Motor neuron (in vitro differentiated cells): ENCODE data around the gene POU2AF2. TPM values are rescaled to one million over a fixed set of nuclear protein-coding genes. Genes with fewer than 3 reads are reported as not detected.

Source experiments
- ATAC-seq, 8 experiments: fragments of 200-7000 bp; cut with Tn5 transposase; replicated peaks in 6 of 8; 2 replicates each; pipeline ENCODE4 v1.8.0; 2021; ENCODE audit warnings: mild to moderate bottlenecking in 8 of 8, moderate library complexity in 8 of 8
- H3K27ac ChIP-seq, 2 donors: fragments of 250-450 bp; sonication (Bioruptor Pico); 2 replicates each; pipeline ENCODE4 v1.9.0; 2021; ENCODE audit warnings: antibody characterized with exemption in 2 of 2, mild to moderate bottlenecking in 2 of 2, moderate library complexity in 1 of 2
- H3K4me1 ChIP-seq, 2 donors: fragments of 250-450 bp; sonication (Bioruptor Pico); replicated peaks in 1 of 2; 2 replicates each; pipeline ENCODE4 v1.6.1; 2021; ENCODE audit warnings: antibody characterized with exemption in 2 of 2, mild to moderate bottlenecking in 2 of 2, moderate library complexity in 1 of 2
- H3K4me3 ChIP-seq, 5 donors: fragments of 250-450 bp; sonication (Bioruptor Pico); 2 replicates each; pipeline ENCODE4 v1.9.0; 2021; ENCODE audit warnings: antibody characterized with exemption in 5 of 5, mild to moderate bottlenecking in 5 of 5, moderate library complexity in 4 of 5
- WGBS, 10 experiments: fragments of 450-650 bp; shearing (Covaris generic); methylation state at CpG; one replicate each; pipeline ENCODE4 v1.0.0; 2022; 5-methylcytosine and 5-hydroxymethylcytosine counted together
- in situ Hi-C, 9 experiments: fragments of 400-800 bp; cut with MboI; loops; one replicate each; pipeline ENCODE4 v1.15.0; 2021; ENCODE audit warnings: low sequenced_read_pairs in 9 of 9, low pct_unique_long_range_greater_than_20kb in 2 of 9; ENCODE audit not compliant: unreplicated experiment in 9 of 9
- total RNA-seq, 8 experiments: library from RNA; unstranded; fragments of 300-600 nt; gene quantifications; 2 replicates each; pipeline versions ENCODE4 v1.2.3 to v1.2.4, GENCODE V29; 2022

Gene POU2AF2
- total RNA-seq, 8 experiments from 2014 or later: 0.31 to 1.6 (median 0.77) TPM; not detected in 4

- Histone ChIP-seq H3K4me1 (no peaks in the 10 kb centered on the region), H3K4me3 (no peak overlapping the region), H3K27ac (no peak overlapping the region)
- no peak for ATAC-seq
- in situ Hi-C loops: loop anchor here in 3 of 9 experiments (25.0 kb wide), 1 partner anchor 140 kb away; no protein-coding TSS in a partner anchor
- whole genome bisulfite sequencing, 10 experiments: 90 to 100% (median 100%) methylated on average over 1 to 7 of the region's 10 CpGs; no CpG with 5 or more reads in 1 of the 10 experiments
These were observed 52.2 kb downstream of the POU2AF2 start for GRCh38 chr11:111297696-111298095.

DNA sequence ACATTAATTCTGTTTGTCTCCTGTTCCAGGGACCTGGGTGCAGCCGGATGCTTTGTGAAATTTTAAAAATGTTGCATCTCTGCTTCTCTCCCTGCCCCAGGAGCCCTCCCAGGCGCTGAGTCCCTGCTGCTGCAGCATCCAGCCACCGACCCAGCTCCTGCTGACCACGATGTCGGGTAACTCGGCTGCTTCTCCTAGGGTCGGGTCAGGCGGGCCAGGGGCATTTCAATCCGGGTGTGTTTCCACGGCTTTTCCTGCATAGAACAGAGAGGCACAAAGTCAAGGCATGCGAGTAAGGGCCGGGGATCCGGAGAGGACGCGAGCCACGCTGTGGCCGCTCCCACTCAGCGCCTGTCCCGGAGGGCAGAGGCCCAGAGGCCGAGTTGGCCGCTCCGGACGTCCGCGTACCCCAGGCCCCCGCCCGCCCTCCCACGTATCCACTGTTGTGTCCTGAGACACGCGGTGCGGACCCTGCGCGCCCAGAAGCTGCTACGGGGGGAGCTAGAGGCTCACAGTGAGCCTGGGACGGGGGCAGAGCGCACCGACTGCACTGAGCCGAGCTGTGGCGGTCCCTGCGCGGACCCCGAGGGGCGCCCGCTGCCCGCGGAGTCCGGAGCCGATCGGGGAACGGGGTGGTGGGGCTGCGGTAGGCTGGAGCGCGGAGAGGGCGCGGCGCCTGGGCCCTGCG is 53.0 kb downstream of the POU2AF2 start, which contains the start of gene POU2AF3:
Gene POU2AF3 (plus strand): TSS at position 134 of the 688 bp plus-strand sequence. CDS start 36 bp downstream, at position 170.
- peak; percentile 14 to 78 (median 75) for ATAC-seq
- Histone ChIP-seq H3K4me1 (no peaks in the 10 kb centered on the region), H3K4me3 (peak within 1 kb of the TSS; percentile 41 to 71 (median 49)), H3K27ac (no peak within 1 kb of the TSS)
- WGBS, 10 experiments: 8 to 80% (median 38%) methylated on average over 1 to 9 of the region's 57 CpGs; no CpG with 5 or more reads in 4 of the 10 experiments
- in situ Hi-C loops: loop anchor here in 3 of 9 experiments (25.0 kb wide), 1 partner anchor 139 kb away; no protein-coding TSS in a partner anchor

GRCh38 chr11:111299101-111300026 is 53.8 kb downstream of the POU2AF2 start:
- no peaks in the 10 kb centered on the region for H3K4me1 ChIP-seq
- ATAC-seq: peak; percentile 77 to 96 (median 90)
- 0% methylated on average over 1 to 2 of the region's 77 CpGs; no CpG with 5 or more reads in 8 of the 10 experiments for WGBS, 10 experiments
- in situ Hi-C loops: loop anchor here in 3 of 9 experiments (25.0 kb wide), 1 partner anchor 138 kb away; no protein-coding TSS in a partner anchor
- H3K4me3 ChIP-seq: peak overlapping the region; percentile 41 to 71 (median 49)
- no peak overlapping the region for H3K27ac ChIP-seq

- H3K4me1 ChIP-seq: no peaks in the 10 kb centered on the region
- H3K27ac ChIP-seq: no peak overlapping the region
- ATAC-seq: no peak
- 96 to 100% (median 100%) methylated on average over 1 to 5 of the region's 9 CpGs; no CpG with 5 or more reads in 5 of the 10 experiments for WGBS, 10 experiments
- in situ Hi-C loops: no loop called here
- no peak overlapping the region for H3K4me3 ChIP-seq
These were observed 55.0 kb downstream of the POU2AF2 start for GRCh38 chr11:111300569-111300968.

GRCh38 chr11:111301004-111301841 is 55.7 kb downstream of the POU2AF2 start:
- 0 to 96% (median 80%) methylated on average over 1 to 4 of the region's 5 CpGs; no CpG with 5 or more reads in 3 of the 10 experiments for WGBS, 10 experiments
- in situ Hi-C loops: no loop called here
- Histone ChIP-seq H3K27ac (no peak overlapping the region), H3K4me1 (no peaks in the 10 kb centered on the region), H3K4me3 (no peak overlapping the region)
- no peak for ATAC-seq

- Histone ChIP-seq H3K27ac (no peak overlapping the region), H3K4me1 (no peaks in the 10 kb centered on the region), H3K4me3 (no peak overlapping the region)
- in situ Hi-C loops: no loop called here
- 49 to 100% (median 97%) methylated on average over 1 to 3 of the region's 3 CpGs; no CpG with 5 or more reads in 3 of the 10 experiments for WGBS, 10 experiments
- no peak for ATAC-seq
These were observed 56.3 kb downstream of the POU2AF2 start for GRCh38 chr11:111301842-111302118.

GRCh38 chr11:111302298-111302697 is 56.8 kb downstream of the POU2AF2 start:
- no peak for ATAC-seq
- in situ Hi-C loops: no loop called here
- Histone ChIP-seq H3K4me1 (no peaks in the 10 kb centered on the region), H3K27ac (no peak overlapping the region), H3K4me3 (no peak overlapping the region)
- WGBS, 10 experiments: 0 to 80% (median 36%) methylated on average over 1 to 2 of the region's 3 CpGs; no CpG with 5 or more reads in 4 of the 10 experiments

DNA sequence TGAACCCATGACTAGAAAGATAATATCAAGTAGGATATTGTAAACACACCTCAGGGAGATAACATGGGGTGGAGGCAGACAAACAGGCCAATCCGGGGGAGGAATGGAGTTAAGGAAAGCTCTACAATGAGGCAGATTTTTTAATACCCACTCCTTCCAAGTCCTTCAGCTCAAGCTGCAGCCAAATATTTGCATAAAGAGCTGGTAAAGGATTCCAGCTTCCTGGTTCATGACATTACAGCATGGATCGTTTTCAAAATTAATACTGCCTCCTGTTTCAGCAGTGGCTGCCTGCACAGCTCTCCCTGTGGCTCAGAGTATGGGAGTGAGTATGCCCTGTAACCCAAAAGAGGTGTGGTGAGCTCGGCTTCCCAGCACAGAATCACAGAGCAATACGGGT is 57.9 kb downstream of the POU2AF2 start:
- no peaks in the 10 kb centered on the region for H3K4me1 ChIP-seq
- ATAC-seq: peak in 3 of 8 experiments; percentile 40 to 67 (median 52)
- WGBS, 10 experiments: 0 to 80% (median 45%) methylated on average over 1 to 4 of the region's 4 CpGs
- no peak overlapping the region for H3K27ac ChIP-seq
- H3K4me3 ChIP-seq: no peak overlapping the region
- in situ Hi-C loops: no loop called here

DNA sequence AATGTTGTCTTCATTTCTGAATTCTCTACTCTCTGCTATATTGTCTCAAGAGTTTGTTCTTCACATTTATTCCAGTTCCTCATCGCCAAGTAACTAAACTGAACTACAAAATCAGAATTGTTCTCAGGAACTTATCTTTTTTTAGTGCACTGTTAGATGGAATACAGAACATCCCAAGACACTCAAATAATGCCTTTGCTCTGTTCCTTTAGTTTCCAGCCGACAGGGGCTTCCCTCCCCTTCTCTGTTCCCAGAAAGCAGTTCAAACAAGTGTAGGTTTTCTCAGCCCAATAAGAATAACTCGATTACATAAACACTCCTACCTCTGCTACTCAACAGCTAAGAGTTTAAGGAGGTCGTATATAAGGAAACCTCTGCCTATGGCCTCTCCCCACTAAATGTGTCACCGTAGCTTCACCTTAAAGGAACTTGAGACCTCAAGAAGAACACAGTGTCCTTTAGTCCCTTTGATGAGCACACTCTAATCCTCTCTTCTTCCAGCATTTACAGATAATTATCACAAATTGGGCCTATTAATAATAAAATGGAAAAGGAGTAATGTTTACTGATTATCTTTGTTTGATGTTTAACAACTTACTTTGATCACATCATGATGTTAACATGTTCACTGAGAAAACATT is 59.8 kb downstream of the POU2AF2 start:
- Histone ChIP-seq H3K4me3 (no peak overlapping the region), H3K4me1 (no peaks in the 10 kb centered on the region), H3K27ac (no peak overlapping the region)
- in situ Hi-C loops: no loop called here
- 37 to 100% (median 78%) methylated on average over 1 to 5 of the region's 5 CpGs; no CpG with 5 or more reads in 1 of the 10 experiments for WGBS, 10 experiments
- peak in 1 of 8 experiments; percentile 3 for ATAC-seq

DNA sequence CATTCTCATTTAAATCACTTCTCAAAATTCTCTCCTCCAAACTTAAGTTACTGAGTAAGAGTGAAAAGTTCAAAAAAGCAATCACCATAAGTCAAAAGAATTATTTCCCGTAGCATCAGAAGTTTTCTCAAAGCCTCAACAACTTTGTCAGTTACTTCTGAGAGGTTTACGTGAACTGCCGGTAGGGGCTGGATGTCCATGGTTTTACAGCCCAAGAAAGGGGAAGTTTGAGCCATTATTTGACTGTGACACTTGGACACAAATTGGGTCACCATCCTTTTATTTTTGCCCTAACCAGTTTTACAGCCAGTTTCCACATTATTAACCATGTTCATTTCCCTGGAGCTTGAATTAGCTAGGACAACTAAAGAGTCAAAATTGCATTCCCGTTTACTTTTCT is 60.4 kb downstream of the POU2AF2 start:
- in situ Hi-C loops: no loop called here
- H3K27ac ChIP-seq: no peak overlapping the region
- H3K4me1 ChIP-seq: no peaks in the 10 kb centered on the region
- H3K4me3 ChIP-seq: no peak overlapping the region
- WGBS, 10 experiments: 0 to 100% (median 85%) methylated on average over 1 to 4 of the region's 4 CpGs; no CpG with 5 or more reads in 1 of the 10 experiments
- no peak for ATAC-seq

DNA sequence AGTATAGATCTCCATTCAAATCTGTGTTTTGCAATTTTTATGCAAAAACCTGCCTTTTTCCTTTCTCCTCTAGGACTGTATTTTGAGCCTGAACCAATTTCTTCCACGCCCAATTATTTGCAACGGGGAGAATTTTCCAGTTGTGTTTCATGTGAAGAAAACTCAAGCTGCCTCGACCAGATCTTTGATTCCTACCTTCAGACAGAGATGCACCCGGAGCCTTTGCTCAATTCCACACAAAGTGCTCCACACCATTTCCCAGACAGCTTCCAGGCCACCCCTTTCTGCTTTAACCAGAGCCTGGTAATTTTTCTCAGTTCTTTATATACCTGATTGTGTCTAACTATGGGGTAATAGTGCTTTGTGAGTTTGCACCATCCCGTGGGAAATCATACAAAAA is 60.8 kb downstream of the POU2AF2 start:
- 0 to 100% (median 76%) methylated on average over 1 to 5 of the region's 5 CpGs; no CpG with 5 or more reads in 1 of the 10 experiments for WGBS, 10 experiments
- Histone ChIP-seq H3K4me1 (no peaks in the 10 kb centered on the region), H3K27ac (no peak overlapping the region), H3K4me3 (no peak overlapping the region)
- ATAC-seq: peak in 1 of 8 experiments; percentile 8
- in situ Hi-C loops: no loop called here
